Vagina (tissue), 2 donors: ENCODE data around the gene RNF141. TPM values are rescaled to one million over a fixed set of nuclear protein-coding genes. Genes with fewer than 3 reads are reported as not detected.

Experiments used
- DNase-seq, 2 donors: peaks; one replicate each; pipeline ENCODE4 v3.0.0-alpha.2; 2017; ENCODE audit errors: extremely low spot score in 2 of 2
- H3K27ac ChIP-seq: fragments of 200-600 bp; sonication (generic); one replicate; pipeline ENCODE4 v1.5.1; 2019
- H3K27me3 ChIP-seq: fragments of 200-600 bp; sonication (generic); one replicate; pipeline ENCODE4 v1.5.1; 2019
- H3K36me3 ChIP-seq, 2 donors: fragments of 200-600 bp; sonication (generic); one replicate each; pipeline ENCODE4 v1.5.1; 2017 to 2019
- H3K4me1 ChIP-seq: fragments of 200-600 bp; sonication (generic); one replicate; pipeline ENCODE4 v1.5.1; 2019
- H3K4me3 ChIP-seq, 2 donors: fragments of 200-600 bp; sonication (generic); 1 replicate in 1 of 2; 2 replicates in 1 of 2; pipeline ENCODE4 v1.5.1; 2016 to 2019
- H3K9me3 ChIP-seq: fragments of 200-600 bp; sonication (generic); one replicate; pipeline ENCODE4 v1.5.1; 2019
- CTCF ChIP-seq, 3 experiments: fragments of 450-650 bp in 2 of 3; fragments of 200-600 bp in 1 of 3; sonication (generic) in 1 of 3; IDR thresholded peaks; one replicate each; pipeline ENCODE4 v1.5.1; 2017 to 2019; ENCODE audit warnings: antibody characterized with exemption in 3 of 3, mild to moderate bottlenecking in 2 of 3, moderate library complexity in 2 of 3
- POLR2A ChIP-seq, 2 donors: fragments of 450-650 bp; IDR thresholded peaks; one replicate each; pipeline ENCODE4 v1.6.1; 2017; ENCODE audit warnings: antibody characterized with exemption in 2 of 2, mild to moderate bottlenecking in 2 of 2, moderate library complexity in 2 of 2
- POLR2AphosphoS5 ChIP-seq, 2 donors: sonication (generic); formaldehyde crosslinking; IDR thresholded peaks; one replicate each; pipeline ENCODE4 v1.9.0; 2017; ENCODE audit warnings: antibody characterized with exemption in 2 of 2, mild to moderate bottlenecking in 2 of 2, low read depth in 1 of 2; ENCODE audit not compliant: insufficient read depth in 1 of 2
- intact Hi-C: fragments of 100-400 bp; cut with DNase I; formaldehyde crosslinking; loops from one replicate; pipeline ENCODE4 v1.15.1; 2023
- total RNA-seq: library from RNA; depleted of rRNA; stranded (reverse); fragments of >200 nt; gene quantifications from one replicate; pipeline ENCODE4 v1.2.3, GENCODE V29; 2016

RNF141 gene
- total RNA-seq, 1 donor from 2014 or later, result 19.2 TPM

GRCh38 chr11:10568486-10568941, 27.5 kb upstream of the RNF141 start, which contains the start of gene LYVE1:
Gene LYVE1 (minus strand): TSS chr11:10568665. CDS start chr11:10568532, 133 bp downstream.
- TF ChIP-seq POLR2AphosphoS5 (IDR thresholded peaks at IDR 0.05; ENCODE audit: insufficient read depth in 1 of 2, low read depth in 1 of 2), result peak in 1 of 2 donors; percentile 33
- TF ChIP-seq CTCF (IDR thresholded peaks at IDR 0.05), result no peak
- intact Hi-C loops, result loop anchor here (10.0 kb wide), 1 partner anchor 166 kb away; no protein-coding TSS in a partner anchor
- H3K27me3 ChIP-seq, result no peaks in the 10 kb centered on the region
- H3K4me1 ChIP-seq, result no peaks in the 10 kb centered on the region
- H3K4me3 ChIP-seq, result peak within 1 kb of the TSS in 1 of 2 donors; percentile 1
- H3K9me3 ChIP-seq, result no peaks in the 10 kb centered on the region
- peak in 1 of 2 donors; percentile 87 for DNase-seq
- H3K36me3 ChIP-seq, result no peaks in the 10 kb centered on the region
- H3K27ac ChIP-seq, result peak within 1 kb of the TSS; percentile 6

- Histone ChIP-seq H3K27ac (no peak overlapping the region), H3K9me3 (no peaks in the 10 kb centered on the region), H3K4me1 (no peaks in the 10 kb centered on the region), H3K36me3 (no peaks in the 10 kb centered on the region), H3K27me3 (no peaks in the 10 kb centered on the region), H3K4me3 (peak overlapping the region in 1 of 2 donors; percentile 6)
- no peak for TF ChIP-seq POLR2AphosphoS5 (IDR thresholded peaks at IDR 0.05; ENCODE audit: insufficient read depth in 1 of 2, low read depth in 1 of 2)
- TF ChIP-seq CTCF (IDR thresholded peaks at IDR 0.05), result no peak
- no peak for TF ChIP-seq POLR2A (IDR thresholded peaks at IDR 0.05)
- intact Hi-C loops, result loop anchor here (10.0 kb wide), 1 partner anchor 167 kb away; no protein-coding TSS in a partner anchor
- DNase-seq, result no peak
Observed at GRCh38 chr11:10567446-10567845, 26.5 kb upstream of the RNF141 start.

GRCh38 chr11:10566257-10566957, 25.4 kb upstream of the RNF141 start:
- H3K4me3 ChIP-seq, result peak overlapping the region in 1 of 2 donors; percentile 6

GRCh38 chr11:10565493-10565892, 24.5 kb upstream of the RNF141 start:
- Histone ChIP-seq H3K9me3 (no peaks in the 10 kb centered on the region), H3K4me1 (no peaks in the 10 kb centered on the region), H3K4me3 (no peak overlapping the region), H3K36me3 (no peaks in the 10 kb centered on the region), H3K27ac (no peak overlapping the region), H3K27me3 (no peaks in the 10 kb centered on the region)
- intact Hi-C loops, result loop anchor here (10.0 kb wide), 1 partner anchor 169 kb away; no protein-coding TSS in a partner anchor
- TF ChIP-seq POLR2AphosphoS5 (IDR thresholded peaks at IDR 0.05; ENCODE audit: insufficient read depth in 1 of 2, low read depth in 1 of 2) (no peak), CTCF (IDR thresholded peaks at IDR 0.05) (no peak), POLR2A (IDR thresholded peaks at IDR 0.05) (no peak)
- DNase-seq, result peak in 1 of 2 donors; percentile 47

More at GRCh38 chr11:10566257-10566957, 25.4 kb upstream of the RNF141 start:
- Histone ChIP-seq H3K27ac (no peak overlapping the region), H3K27me3 (no peaks in the 10 kb centered on the region), H3K9me3 (no peaks in the 10 kb centered on the region), H3K36me3 (no peaks in the 10 kb centered on the region), H3K4me1 (no peaks in the 10 kb centered on the region)
- intact Hi-C loops, result loop anchor here (10.0 kb wide), 1 partner anchor 168 kb away; no protein-coding TSS in a partner anchor
- TF ChIP-seq CTCF (IDR thresholded peaks at IDR 0.05), result no peak
- no peak for TF ChIP-seq POLR2A (IDR thresholded peaks at IDR 0.05)
- TF ChIP-seq POLR2AphosphoS5 (IDR thresholded peaks at IDR 0.05; ENCODE audit: insufficient read depth in 1 of 2, low read depth in 1 of 2), result peak in 1 of 2 donors; percentile 34
- peak in 1 of 2 donors; percentile 78 for DNase-seq
